RPMI7951 (cell line): ENCODE results near the gene CDCA3. TPM values are rescaled to one million over a fixed set of nuclear protein-coding genes. Genes with fewer than 3 reads are reported as not detected.
"Not testable (repeated sequence)": the region's sequence is repeated elsewhere in the genome, so short reads cannot be mapped to it uniquely, and the experiment has no call there.

Experiments used
- DNase-seq: peaks from one replicate; pipeline ENCODE4 v3.0.0-alpha.2; 2012; ENCODE audit warnings: low read depth
- total RNA-seq: library from RNA; depleted of rRNA; stranded (reverse); fragments of >200 nt; shearing (Covaris generic); gene quantifications from 2 replicates; pipeline ENCODE4 v1.2.3, GENCODE V29; 2014

The CDCA3 gene
- total RNA-seq, 1 experiment from 2014 or later: 198 TPM

- DNase-seq: peak; percentile 63
Measured at GRCh38 chr12:6872073-6873048, 21.3 kb upstream of the CDCA3 start.

- DNase-seq: peak; percentile 49
Measured at GRCh38 chr12:6871052-6871957, 20.2 kb upstream of the CDCA3 start.

GRCh38 chr12:6870304-6870703 is 19.2 kb upstream of the CDCA3 start:
- not testable (repeated sequence) for DNase-seq

GRCh38 chr12:6869049-6870021 is 18.2 kb upstream of the CDCA3 start:
- DNase-seq: peak; percentile 62

GRCh38 chr12:6868211-6869048 is 17.3 kb upstream of the CDCA3 start:
- DNase-seq: no peak

- DNase-seq: peak; percentile 77
Measured at GRCh38 chr12:6867413-6868210, 16.5 kb upstream of the CDCA3 start, which contains the start of gene TPI1. Gene TPI1, plus strand, starts transcription at chr12:6867531. Its CDS starts 36 bp downstream, at chr12:6867567.

GRCh38 chr12:6866920-6867412 is 15.9 kb upstream of the CDCA3 start:
- no peak for DNase-seq

GRCh38 chr12:6866163-6866919 is 15.3 kb upstream of the CDCA3 start:
- no peak for DNase-seq

GRCh38 chr12:6865307-6865706 is 14.2 kb upstream of the CDCA3 start:
- DNase-seq: not testable (repeated sequence)

GRCh38 chr12:6863586-6864321 is 12.7 kb upstream of the CDCA3 start:
- no peak for DNase-seq

- DNase-seq: no peak
Measured at GRCh38 chr12:6863033-6863432, 11.9 kb upstream of the CDCA3 start.

- DNase-seq: no peak
Measured at GRCh38 chr12:6861391-6861790, 10.3 kb upstream of the CDCA3 start.

GRCh38 chr12:6860942-6861341 is 9.9 kb upstream of the CDCA3 start:
- DNase-seq: no peak

- no peak for DNase-seq
Measured at GRCh38 chr12:6860116-6860515, 9.0 kb upstream of the CDCA3 start.

GRCh38 chr12:6858799-6859198 is 7.7 kb upstream of the CDCA3 start:
- DNase-seq: no peak

- no peak for DNase-seq
Measured at GRCh38 chr12:6855322-6855721, 4.2 kb upstream of the CDCA3 start.

- DNase-seq: no peak
Measured at GRCh38 chr12:6854036-6854435, 3.0 kb upstream of the CDCA3 start.

- no peak for DNase-seq
Measured at GRCh38 chr12:6853626-6854025, 2.5 kb upstream of the CDCA3 start.
